HFF-Myc (cell line): Measurements from ENCODE around the gene NOTCH2.
A peak's percentile ranks its signal among the peaks of the same experiment; 100 is the strongest.
"Not testable (repeated sequence)": the region's sequence is repeated elsewhere in the genome, so short reads cannot be mapped to it uniquely, and the experiment has no call there.

Experiments used
- DNase-seq: peaks from one replicate; pipeline ENCODE4 v3.0.0-alpha.2; 2011; ENCODE audit warnings: low read depth; ENCODE audit errors: extremely low read depth
- H3K4me3 ChIP-seq: replicated peaks from 2 replicates; pipeline ENCODE4 v1.5.1; 2011; ENCODE audit warnings: low read depth, mild to moderate bottlenecking, control low read depth, low read length

Gene NOTCH2

DNA sequence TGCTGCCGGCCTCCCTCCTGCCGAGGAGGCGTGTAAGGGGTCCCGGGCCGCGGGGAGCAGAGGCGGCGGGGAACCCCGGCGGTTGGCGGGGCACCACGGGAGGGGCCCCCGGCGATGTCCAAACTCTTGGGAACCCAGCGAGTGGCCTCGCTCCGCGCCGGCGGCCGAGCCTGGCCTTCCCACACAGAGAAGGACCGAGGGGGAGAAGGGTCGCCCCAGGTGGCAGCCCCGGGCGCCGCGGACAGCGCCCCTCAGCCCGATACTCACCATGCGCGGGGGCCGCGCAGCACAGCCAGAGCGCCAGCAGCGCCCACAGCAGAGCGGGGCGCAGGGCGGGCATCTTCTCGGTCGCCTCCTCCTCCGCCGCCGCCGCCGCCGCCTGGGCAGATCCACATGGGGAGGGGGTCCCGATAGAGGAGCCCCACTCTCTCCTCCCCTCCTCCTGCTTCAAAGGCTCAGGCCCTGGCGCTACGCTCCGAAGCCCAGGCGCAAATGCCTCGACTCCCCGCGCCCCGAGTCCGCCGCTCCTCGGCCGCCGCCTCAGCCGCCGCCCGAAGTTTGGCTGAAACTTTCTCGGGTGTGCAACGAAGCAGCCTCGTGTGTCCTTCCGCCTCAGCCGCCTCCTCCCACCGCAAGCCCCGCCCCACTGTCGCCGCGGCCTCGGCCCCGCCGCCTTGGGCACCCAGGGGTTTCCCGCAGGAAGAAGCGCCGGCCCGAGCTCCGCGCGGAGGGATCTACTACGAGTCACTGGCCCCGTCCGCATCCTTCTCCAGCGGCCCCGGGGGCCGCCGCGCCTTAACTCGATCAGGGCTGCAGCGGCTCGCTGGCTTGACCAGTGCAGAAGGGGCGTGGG lies at the start of gene NOTCH2:
TSS of gene NOTCH2 (minus strand) at position 596 of the 853 bp plus-strand sequence. CDS start at position 340, 256 bp downstream.
- peak within 1 kb of the TSS; percentile 46 for H3K4me3 ChIP-seq
- not testable (repeated sequence) for DNase-seq

DNA sequence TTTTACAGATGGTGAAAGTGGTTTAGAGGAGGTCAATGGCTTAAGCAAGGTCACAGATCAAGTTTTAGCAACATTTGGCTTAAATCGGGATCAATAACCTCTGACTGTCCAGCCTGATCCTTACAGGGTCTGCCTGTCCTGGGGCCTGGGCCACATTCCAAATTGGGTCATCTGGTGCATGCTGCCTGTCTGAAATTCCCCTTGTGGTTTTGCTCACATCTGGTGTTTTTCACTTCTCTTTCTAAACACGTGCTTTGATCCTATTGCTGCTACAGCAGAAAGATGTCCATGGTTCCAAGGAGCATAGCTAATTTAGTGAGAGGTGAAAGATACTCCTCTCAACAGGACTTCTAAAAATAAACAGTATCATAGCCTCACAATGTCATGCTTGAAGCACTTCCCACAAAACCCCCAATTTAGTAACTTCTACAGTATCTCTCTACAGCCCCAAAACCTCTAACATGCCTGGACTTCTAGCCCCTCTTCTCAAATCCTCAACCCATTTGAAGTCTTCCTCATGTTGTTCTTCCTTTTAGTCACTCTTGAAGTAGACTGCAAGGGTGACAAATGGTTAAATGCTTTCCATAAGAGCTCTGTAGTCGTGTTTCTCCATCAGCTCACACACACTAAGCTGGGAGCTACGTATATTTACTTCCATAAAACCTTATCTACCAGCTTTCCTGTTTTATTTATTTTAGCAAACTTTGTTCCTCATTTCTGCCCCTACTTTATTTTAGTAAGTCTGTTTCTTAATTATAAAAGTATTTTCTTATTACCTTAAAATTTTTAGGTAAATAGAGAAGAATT lies 48.1 kb upstream of the NOTCH2 start:
- DNase-seq = not testable (repeated sequence)

DNA sequence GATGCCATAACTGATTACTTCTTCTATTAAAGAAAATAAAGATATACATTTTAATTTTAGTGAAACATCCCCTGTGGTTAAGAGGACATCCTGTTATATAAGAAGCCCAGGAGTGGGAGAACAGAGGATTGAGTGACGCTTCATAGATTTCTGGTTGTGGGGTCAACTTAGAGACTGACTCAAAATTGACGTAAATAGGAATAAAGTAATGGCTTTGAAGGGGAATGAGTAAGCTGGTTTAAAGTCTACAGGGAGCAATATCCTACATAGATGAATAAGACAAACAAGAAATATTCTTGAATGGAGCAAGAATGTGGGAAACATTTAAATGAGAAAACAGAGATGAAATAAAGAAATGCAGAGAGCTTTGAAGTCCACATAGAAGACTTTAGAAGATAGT lies 46.6 kb upstream of the NOTCH2 start:
- DNase-seq = not testable (repeated sequence)

More for the DNA sequence above, 48.1 kb upstream of the NOTCH2 start:
- not testable (repeated sequence) for H3K4me3 ChIP-seq

DNA sequence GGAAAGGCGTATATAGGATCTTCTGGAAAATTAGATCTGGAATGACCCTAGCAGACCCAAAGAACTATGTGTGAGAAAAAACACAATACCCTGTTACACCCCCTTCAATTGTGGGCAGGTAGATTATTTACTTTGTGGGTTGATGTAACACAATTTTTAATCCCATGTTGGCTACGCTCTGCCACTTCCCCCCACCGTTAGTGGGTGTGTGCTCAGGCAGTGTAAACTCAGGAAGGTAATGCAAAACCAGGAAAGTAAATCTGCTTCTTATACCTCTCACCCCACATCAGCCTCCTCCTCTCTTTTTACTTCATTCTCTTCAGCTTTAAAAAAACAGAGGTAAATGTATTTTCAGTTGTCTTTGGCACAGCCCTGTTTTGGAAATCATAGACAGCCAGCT lies 43.7 kb upstream of the NOTCH2 start:
- not testable (repeated sequence) for DNase-seq, H3K4me3 ChIP-seq

More for the DNA sequence above, 46.6 kb upstream of the NOTCH2 start:
- H3K4me3 ChIP-seq = not testable (repeated sequence)

DNA sequence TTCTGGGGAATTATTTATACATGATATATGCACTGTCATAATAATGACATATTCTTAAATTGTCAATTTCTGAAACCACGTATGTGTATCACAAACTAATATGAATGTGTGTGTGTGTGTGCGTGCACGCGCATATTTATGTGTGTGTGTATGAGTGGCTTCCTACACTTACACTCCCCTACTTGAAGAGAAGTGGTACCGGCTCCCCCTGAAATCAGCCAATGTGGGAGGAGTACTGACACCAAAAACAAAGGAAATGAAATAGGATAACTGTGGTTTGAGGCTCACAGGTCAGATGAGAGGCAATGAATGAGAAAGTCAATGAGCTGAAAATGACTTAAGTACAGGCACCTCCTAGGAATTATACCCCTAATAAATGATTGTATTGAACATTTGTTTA lies 42.8 kb upstream of the NOTCH2 start:
- not testable (repeated sequence) for DNase-seq, H3K4me3 ChIP-seq

DNA sequence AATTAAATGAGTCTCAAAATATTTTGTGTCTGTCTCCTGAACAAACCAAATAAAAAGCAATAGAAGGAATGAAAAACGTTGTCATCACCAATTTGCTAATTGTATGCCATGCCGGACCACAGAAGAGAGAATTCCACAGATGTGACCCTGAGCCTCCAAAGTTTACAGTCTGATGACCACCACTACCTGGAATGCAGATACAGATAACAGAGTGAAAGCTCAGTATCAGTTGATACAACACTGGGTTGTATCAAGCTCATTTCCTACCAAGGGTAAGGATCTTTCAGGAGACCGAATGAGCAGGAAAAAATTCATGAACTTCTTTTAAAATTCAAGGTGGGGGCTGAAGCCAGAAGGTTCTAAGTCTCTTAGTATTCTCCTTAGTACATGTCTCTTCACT lies 42.3 kb upstream of the NOTCH2 start:
- not testable (repeated sequence) for DNase-seq, H3K4me3 ChIP-seq

DNA sequence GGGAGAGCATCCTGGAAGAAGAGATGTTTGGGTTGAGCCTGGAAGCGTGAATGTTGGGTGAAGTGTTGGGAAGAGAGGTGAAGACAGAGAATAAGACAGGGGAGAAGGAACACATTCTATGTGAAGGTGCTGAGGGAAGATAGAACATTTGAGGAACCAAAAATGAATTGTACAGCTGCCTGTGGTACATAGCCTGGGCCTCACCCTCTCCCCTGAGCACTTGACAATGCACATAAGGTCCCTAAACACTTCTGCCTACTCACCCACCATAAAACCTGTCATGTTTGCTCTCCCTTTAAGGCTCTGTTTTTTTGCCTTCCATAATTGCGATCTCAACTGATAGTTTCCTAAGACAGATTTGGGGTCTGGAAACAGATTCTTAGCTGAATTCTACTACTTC lies 41.5 kb upstream of the NOTCH2 start:
- H3K4me3 ChIP-seq, DNase-seq: not testable (repeated sequence)

DNA sequence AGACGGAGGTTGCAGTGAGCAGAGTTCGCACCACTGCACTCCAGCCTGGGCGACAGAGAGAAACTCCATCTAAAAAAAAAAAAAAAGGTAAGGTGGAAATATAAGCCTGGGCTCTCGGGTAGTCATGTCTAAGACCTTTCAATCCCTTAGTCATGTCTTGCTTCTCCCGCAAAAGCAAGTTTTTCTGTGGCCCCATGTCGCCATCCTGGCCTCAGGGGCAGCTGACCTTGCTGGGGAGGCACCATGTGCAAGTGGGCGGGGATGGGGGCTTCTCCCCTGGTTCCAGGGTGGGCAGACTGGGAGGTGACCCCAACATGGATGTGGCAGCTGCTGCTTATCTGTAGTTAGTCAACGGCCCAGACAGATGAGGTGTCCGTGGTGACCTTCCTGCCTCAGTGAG lies 40.2 kb upstream of the NOTCH2 start:
- DNase-seq, H3K4me3 ChIP-seq: not testable (repeated sequence)

DNA sequence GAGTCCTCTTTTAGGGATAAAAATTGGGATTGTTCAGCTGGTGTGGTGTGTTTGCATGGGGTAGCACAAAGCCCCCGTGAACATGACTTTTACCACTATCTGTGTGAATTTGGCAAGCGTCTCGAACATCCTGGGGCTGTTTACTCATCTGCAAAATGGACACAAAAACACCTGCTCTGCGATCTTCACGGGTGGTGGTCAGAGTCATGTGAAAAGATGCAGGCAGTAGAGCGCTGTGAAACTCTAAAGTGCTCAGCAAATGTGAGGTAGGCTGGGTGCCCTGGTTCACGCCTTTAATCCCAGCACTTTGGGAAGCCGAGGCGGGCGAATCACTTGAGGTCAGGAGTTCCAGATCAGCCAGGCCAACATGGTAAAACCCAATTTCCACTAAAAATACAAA lies 39.7 kb upstream of the NOTCH2 start:
- not testable (repeated sequence) for DNase-seq, H3K4me3 ChIP-seq

DNA sequence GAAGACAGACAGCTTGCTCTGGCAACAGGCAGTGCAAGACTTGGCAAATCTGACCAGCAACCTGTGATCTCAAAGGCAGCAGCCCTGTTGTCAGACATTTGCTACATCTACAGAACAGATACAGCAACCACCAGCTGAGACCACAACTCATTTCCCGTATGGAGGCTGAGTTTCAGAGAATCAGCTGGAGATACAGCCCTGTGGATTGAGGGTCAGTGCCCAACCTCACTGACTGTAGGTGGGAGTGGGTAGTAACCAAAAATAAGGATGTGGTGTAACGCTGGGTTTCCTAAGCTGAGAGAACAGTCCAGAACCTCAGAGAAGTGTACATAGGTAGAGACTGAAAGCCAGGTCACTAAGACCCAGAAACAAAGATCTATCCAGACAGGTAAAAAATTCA lies 35.8 kb upstream of the NOTCH2 start:
- DNase-seq, H3K4me3 ChIP-seq: not testable (repeated sequence)

DNA sequence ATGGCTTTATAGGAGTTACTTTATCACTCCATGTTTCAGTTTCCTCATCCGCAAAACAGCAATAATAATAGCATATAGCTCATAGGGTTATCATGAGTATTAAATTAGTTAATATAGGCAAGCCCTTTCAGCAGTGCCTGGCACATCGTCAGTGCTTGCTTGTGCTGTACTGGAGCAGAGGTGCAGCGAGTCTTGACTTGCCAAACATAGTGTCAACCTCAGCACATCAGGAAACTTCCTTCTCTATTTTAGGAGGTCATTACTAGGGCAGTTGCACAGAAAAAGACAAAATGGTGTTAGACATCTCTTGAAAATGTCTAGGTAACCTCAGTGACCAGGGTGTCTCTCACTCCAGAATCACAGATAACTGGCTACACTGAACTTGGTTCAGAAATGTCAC lies 34.3 kb upstream of the NOTCH2 start:
- DNase-seq, H3K4me3 ChIP-seq: not testable (repeated sequence)

DNA sequence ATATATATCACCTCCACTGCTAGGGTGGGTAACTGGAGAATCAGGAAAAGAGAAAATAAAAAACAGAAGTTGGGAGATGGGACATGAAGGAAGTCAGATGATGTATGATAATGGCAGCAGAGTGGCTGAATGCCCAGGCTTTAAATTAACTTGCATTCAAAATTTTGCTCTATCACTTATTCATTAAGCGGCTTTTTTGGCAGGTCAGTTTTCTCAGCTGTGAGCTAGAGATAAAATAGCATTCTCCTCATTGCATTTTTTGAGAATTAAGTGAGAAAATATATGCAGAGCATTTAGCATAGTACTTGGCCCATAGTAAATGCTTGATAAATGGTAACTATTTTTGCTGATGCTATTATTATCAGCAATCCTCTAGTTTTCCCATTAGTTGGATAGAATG lies 32.1 kb upstream of the NOTCH2 start:
- H3K4me3 ChIP-seq, DNase-seq: not testable (repeated sequence)

DNA sequence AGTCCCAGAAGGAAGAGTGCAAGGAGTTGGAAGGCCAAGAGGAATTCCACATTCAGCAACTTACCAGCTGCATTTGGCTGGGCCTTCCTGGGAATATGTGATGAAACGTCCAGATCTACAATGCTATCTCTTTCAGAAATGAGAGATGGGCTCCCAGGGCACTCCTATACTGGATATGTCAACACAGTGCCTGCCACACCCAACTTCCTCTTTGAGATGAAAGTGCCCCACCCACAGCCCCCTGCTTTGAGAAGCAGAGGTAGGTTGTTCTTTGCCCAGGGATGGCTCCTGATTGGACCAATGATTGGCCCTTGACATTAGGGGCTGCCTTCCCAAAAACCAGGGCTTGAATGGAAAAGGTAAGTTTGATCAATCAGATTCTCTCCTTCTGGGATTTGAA lies 31.1 kb upstream of the NOTCH2 start:
- DNase-seq, H3K4me3 ChIP-seq: not testable (repeated sequence)

DNA sequence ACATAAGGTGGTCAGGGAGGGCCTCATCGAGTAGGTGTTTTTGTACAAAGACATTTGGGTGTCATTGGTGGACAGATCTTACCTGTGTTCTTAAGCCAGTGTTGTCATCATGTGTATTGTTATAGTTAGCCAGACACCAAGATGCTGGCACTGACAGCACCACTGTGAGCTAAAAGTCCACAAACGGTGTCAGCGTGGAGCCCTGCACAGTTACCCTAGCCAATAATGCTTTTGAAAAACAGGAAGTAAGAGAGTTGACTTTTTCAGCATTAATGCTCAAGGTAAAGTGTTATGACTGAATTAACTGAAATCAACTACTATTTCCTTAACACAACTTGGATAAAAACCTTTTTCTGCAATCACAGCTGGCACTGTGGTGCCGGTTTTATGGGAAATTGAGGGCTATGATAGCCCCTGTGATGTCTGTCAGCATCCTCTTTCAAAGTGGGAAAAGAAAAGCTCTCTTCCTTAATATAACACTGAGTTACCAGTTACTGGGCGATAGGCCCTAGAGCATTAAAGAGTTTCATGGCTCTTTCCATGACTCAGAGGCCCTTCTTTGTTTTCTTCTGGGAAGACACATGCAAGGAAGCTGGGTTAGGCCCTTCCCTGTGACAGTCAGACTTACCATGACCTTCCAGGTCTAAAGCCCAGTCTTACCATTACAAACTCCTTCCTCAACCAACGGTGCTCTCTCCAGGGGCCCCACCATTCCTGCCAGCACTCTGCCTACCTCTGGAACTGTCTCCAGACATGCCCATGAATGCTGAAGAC lies 29.7 kb upstream of the NOTCH2 start:
- not testable (repeated sequence) for DNase-seq, H3K4me3 ChIP-seq

DNA sequence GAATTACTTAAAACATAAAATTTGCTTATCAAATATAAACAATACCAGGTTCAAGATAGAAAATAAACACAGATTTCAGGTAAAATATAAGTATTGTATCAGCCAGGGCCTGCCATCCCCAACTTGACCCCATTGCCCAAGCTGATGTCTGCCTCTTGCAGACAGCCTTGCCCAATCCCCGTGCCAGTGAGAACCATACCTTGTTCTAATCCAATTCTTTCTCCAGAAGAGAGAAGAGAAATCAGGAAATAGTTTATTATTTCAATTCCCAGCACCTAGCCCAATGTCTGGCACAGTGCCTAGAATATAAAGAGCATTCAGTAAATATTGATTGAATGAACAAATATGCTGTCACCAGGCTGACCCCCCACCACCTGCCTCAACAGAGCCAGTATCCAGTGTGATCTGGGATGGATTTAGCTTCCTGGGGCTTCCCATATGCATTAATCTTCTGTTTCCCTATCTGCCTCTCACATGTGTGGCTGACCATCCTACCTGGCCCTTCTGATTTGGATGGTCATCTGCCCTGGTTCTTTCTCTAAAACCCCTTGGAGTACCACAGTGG lies 27.6 kb upstream of the NOTCH2 start:
- not testable (repeated sequence) for DNase-seq, H3K4me3 ChIP-seq

DNA sequence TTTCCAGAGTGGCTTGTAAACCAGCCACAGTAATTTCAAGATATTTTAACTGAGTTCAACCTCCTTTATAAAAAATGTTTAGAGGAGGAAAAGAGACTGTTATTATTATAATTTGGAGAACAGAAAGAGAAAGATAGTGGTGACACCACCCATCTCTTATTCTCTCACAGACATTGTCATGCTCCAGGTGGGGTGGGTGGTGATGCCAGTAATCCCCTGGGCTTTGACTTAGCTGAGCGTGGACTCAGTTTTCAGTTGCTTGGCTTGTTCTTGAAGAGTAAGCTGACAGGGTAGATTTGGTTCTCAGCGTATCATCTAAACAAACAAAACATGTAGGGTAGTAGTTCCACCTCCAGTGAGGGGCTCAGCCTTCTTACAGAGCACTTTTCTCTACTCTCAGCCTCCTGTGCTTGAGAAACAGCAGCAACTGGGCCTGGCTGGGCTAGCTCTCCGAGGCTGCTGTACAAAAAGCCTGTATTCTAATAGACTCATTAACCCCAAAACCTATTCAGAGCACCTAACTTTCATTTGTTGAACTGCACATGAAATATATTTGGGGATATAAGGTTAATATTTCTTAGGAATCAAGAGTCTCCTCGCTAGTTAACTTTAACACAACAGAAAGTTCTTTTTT lies 24.2 kb upstream of the NOTCH2 start:
- DNase-seq, H3K4me3 ChIP-seq: not testable (repeated sequence)

DNA sequence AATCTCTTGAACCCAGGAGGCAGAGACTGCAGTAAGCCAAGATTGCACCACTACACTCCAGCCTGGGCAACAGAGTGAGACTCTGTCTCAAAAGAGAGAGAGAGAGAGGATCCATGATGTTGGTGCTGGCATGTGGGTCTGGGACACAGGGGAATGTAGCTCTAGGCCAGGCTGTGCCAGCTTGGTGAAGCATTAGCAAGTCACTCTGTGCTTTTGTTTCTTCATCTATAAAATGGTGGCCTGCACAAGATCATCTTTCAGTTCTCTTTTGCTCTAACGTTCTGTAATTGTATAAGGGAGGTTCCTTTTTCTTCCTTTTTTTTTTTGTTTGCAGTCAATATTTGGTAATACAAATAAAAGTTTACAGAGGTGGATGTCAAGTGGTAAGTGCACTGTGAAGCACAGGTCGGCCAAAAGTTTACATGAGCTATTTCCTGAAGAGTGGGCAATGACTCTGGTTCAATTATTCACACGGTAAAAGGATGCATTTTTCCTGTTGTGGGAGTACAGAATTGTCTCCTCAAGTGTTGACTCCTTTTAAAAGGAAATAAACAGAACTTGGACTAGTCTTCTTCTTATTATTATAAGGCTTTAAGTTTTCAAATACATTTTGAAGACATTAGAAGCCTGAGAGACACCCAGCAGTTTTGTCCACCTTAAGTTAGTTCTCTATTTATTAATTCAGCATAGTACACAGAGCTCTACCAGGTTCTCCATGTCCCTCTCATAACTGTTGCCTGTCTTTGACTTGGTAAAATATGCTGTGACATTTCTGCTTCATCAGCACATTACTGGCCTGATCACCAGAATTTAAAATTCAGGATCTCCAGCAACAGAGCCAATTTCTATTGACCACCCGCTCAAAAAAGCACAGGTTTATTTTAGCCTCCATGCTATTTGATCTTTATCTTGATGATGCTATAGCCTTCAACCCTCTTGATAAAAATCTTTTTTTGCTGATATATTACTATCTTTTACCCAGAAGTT lies 23.1 kb upstream of the NOTCH2 start:
- not testable (repeated sequence) for DNase-seq, H3K4me3 ChIP-seq
